Mammary epithelial cell (primary cell): ENCODE results near the gene ELOB.

ENCODE experiments used
- EZH2 ChIP-seq: IDR thresholded peaks from 2 replicates; pipeline ENCODE4 v1.6.1; 2012; ENCODE audit warnings: low read length, inconsistent platforms, borderline replicate concordance
- TF ChIP-seq, protein P1 (sequence below), 2 donors: IDR thresholded peaks in 1 of 2; conservative IDR thresholded peaks in 1 of 2; 2 replicates each; pipeline ENCODE4 v1.5.1; 2011 to 2012; ENCODE audit warnings: inconsistent platforms in 2 of 2, low read length in 2 of 2, mild to moderate bottlenecking in 2 of 2, control low read depth in 1 of 2, low read depth in 1 of 2; ENCODE audit not compliant: insufficient read depth in 1 of 2; ENCODE audit errors: extremely low read depth in 1 of 2

DNA sequence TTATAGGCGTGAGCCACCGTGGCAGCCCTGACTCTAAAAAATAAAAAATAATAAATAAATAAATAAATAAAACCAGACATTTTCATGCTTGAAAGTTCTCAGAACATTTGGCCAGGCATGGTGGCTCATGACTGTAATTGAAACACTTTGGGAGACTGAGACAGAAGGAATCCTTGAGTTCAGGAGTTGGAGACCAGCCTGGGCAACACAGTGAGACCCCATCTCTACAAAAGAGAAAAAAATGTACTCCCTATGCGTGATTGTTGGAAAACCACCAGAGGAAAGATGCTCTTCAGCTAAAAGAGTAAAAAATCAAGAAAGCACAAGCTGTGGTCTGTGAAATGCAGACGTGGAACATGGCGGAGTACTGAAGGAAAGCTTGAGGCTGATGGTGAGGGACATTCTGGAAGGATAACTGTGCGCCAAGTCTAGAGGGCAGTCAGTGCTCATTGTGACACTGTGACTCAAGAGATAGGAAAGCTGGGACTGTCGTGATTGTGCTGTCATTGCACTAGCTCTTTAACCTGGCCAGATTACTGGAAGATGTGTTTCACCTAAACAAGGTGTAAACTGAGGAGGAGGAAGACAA, 52.9 kb downstream of the ELOB start:
- no peak for TF ChIP-seq EZH2
- TF ChIP-seq, protein P1, sequence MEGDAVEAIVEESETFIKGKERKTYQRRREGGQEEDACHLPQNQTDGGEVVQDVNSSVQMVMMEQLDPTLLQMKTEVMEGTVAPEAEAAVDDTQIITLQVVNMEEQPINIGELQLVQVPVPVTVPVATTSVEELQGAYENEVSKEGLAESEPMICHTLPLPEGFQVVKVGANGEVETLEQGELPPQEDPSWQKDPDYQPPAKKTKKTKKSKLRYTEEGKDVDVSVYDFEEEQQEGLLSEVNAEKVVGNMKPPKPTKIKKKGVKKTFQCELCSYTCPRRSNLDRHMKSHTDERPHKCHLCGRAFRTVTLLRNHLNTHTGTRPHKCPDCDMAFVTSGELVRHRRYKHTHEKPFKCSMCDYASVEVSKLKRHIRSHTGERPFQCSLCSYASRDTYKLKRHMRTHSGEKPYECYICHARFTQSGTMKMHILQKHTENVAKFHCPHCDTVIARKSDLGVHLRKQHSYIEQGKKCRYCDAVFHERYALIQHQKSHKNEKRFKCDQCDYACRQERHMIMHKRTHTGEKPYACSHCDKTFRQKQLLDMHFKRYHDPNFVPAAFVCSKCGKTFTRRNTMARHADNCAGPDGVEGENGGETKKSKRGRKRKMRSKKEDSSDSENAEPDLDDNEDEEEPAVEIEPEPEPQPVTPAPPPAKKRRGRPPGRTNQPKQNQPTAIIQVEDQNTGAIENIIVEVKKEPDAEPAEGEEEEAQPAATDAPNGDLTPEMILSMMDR (conservative IDR thresholded peaks at IDR 0.05 in 1 of 2, IDR thresholded peaks at IDR 0.05 in 1 of 2; ENCODE audit: extremely low read depth in 1 of 2, insufficient read depth in 1 of 2, low read depth in 1 of 2, low read length in 2 of 2) = no peak
